GM12892 (cell line): Measurements from ENCODE around the gene TMEM255B.

Experiments used
- POLR2A ChIP-seq: IDR thresholded peaks from 2 replicates; pipeline ENCODE4 v1.6.1; 2011; ENCODE audit warnings: low read depth, low read length, control low read depth
- POLR2AphosphoS5 ChIP-seq: IDR thresholded peaks from 2 replicates; pipeline ENCODE4 v1.6.1; 2011; ENCODE audit warnings: low read depth, low read length, control low read depth

DNA sequence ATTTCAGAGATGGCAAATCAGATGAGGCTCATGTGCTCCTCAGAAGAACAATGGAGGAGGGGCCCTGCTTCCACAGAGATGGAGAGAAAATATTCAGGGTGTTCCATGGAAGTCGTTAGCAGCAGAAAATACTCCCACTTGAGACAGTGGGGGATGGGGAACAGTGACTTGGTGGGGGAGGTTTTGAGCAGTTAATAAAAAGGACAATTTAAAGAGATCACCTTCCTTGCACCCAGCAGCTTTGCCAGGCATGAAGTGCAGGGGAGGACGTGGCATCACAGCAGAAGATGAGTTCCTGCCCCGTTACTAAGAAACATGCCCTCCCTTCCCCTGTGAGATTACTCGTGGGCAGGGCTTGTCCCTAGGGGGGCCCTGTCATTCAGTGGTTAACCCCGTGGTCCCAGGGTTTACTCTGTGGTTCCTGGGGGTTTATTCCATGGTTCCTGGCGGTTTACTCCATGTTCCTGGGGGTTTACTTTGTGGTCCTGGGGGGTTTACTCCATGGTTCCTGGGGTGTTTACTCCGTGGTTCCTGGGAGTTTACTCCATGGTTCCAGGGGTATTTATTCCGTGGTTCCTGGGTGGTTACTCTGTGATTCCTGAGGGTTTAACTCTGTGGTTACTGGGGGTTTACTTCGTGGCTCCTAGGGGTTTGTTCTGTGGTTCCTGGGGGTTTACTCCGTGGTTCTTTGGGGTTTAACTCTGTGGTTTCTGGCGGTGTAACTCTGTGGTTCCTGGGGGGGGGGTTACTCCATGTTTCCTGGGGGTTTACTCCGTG is 49.2 kb downstream of the TMEM255B start:
- TF ChIP-seq POLR2AphosphoS5 = no peak
- TF ChIP-seq POLR2A = no peak
